DND-41 (cell line): Measurements from ENCODE around the gene TPGS2.

Source experiments
- EZH2 ChIP-seq: IDR thresholded peaks from 3 replicates; pipeline ENCODE4 v1.6.1; 2012; ENCODE audit warnings: borderline replicate concordance, low read depth, mild to moderate bottlenecking, moderate library complexity, low read length, inconsistent platforms; ENCODE audit not compliant: severe bottlenecking
- TF ChIP-seq, protein P1 (sequence below): IDR thresholded peaks from 2 replicates; pipeline ENCODE4 v1.5.1; 2012; ENCODE audit warnings: borderline replicate concordance, low read length, moderate library complexity, mild to moderate bottlenecking; ENCODE audit not compliant: poor library complexity, severe bottlenecking; ENCODE audit errors: extremely low read depth

DNA sequence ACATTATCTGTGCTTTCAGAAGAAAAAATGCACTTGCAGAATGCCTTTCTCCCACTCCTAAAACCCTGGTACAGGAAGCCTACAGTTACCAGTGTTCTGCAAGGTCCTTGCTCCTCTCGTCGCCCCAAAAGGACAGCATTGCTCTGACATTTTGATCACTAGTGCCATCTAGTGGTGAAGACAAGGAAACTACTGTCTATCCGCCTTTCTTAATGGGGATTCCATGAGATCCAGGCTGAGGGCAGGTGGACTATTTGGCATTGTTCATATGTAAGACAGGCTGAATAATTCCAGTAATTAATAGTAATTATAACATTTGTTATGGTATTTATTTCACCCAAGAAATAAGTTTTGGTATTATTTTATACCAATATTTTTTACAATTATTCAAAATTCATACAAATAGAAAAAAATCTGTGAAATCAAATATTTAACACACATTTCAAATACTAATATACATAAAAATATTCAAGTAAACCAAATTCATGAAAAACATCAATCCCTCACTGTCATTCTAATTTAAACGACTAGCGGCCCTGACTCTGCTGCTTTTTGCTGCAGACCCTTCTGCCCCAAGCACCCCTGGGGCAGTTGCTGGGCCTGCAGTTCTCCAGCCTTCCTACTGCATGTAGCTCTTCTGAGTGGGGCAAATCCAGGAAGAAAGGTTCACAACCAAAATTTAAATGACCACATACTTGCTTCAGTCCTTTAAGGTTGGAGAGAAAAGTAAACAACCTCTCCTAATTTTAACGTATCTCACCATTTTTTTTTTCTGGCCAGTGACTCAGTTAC, 19.0 kb downstream of the TPGS2 start:
- TF ChIP-seq, protein P1, sequence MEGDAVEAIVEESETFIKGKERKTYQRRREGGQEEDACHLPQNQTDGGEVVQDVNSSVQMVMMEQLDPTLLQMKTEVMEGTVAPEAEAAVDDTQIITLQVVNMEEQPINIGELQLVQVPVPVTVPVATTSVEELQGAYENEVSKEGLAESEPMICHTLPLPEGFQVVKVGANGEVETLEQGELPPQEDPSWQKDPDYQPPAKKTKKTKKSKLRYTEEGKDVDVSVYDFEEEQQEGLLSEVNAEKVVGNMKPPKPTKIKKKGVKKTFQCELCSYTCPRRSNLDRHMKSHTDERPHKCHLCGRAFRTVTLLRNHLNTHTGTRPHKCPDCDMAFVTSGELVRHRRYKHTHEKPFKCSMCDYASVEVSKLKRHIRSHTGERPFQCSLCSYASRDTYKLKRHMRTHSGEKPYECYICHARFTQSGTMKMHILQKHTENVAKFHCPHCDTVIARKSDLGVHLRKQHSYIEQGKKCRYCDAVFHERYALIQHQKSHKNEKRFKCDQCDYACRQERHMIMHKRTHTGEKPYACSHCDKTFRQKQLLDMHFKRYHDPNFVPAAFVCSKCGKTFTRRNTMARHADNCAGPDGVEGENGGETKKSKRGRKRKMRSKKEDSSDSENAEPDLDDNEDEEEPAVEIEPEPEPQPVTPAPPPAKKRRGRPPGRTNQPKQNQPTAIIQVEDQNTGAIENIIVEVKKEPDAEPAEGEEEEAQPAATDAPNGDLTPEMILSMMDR: peak; percentile 89
- no peak for TF ChIP-seq EZH2
